A549 treated with CpdA at 1 μM for 4 hours (cell line): ENCODE data around the gene TRMT11. TPM values are rescaled to one million over a fixed set of nuclear protein-coding genes. Genes with fewer than 3 reads are reported as not detected.

Experiments
- total RNA-seq: library from RNA; stranded (reverse); fragments of 200-300 nt; extraction: Qiagen RNA extraction; gene quantifications from 5 replicates; pipeline ENCODE4 v1.2.3, GENCODE V29; 2022; ENCODE audit warnings: low read depth

Gene TRMT11
- 11.9 to 15.3 TPM (median 14.2 TPM) in 5 replicates for total RNA-seq

GRCh38 chr6:125986301-125987025, at the start of gene TRMT11:
Gene TRMT11 (plus strand): TSS chr6:125986540. CDS start chr6:125986551, 11 bp downstream.

GRCh38 chr6:125956506-125957390, 29.6 kb upstream of the TRMT11 start, which contains the start of gene HINT3:
Gene HINT3 (plus strand): TSS chr6:125956770. CDS start chr6:125956978, 208 bp downstream.

Other genes with a start within 250 kb of the TRMT11 start
- 0.06 TPM in 1 of 5 replicates, not detected in the others for gene HEY2, start 236.9 kb upstream of the TRMT11 start, total RNA-seq
- gene NCOA7, start 195.6 kb upstream of the TRMT11 start, total RNA-seq: 24.8 to 32.1 TPM (median 28.5 TPM) in 5 replicates
- gene HINT3, start 29.8 kb upstream of the TRMT11 start, total RNA-seq: 6.4 to 7.7 TPM (median 7.4 TPM) in 5 replicates